NCI-H446 treated with DMSO at 0.1 percent for 48 hours (cell line): Measurements from ENCODE around the gene PIK3CB.
"Not testable (repeated sequence)": the region's sequence is repeated elsewhere in the genome, so short reads cannot be mapped to it uniquely, and the experiment has no call there.

Experiments
- DNase-seq: peaks from one replicate; lab custom pipeline; 2025; lab: John Stamatoyannopoulos, UW

The PIK3CB gene

DNA sequence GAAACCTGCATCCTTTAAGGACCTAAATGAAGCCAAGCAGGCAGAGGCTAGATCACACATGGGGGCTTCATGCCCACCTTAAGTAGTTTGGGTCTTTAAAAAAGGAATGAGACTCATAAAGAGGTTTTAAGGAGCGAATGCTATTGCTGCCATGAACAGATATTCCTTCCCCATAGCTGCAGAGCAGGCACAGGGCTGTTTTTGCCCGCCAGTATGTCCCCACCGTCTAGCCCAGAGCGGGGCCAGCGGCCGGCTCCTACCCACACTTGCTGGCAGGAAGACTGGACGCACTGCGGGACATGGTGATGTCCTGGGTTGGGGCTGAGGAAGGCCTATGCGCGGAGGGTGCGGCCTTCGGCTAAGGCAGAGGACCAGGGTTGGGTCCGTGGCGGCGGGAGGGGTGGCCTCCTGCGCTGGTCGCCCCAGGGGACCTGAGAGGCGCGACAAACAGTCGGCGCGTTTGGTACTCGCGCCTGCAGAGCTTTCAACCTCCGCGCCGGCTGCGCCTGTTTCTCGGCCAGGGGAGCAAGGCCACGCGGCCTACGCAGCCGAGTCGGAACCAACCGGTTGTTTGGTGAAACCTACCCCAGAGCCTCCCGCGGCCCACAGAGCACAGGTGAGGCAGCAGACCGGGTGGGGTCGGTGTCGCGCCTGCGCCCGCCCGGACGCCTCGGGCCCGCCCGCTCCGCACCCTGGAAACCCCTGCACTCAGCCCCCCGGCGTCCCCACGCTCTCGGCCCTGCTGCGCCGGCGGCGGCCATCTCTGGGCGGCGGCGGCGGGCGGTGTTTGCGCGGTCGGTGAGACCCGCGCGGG lies 226.2 kb downstream of the PIK3CB start, which contains the start of gene FAIM:
Gene FAIM, plus strand, starts transcription at position 450 of the 814 bp plus-strand sequence. CDS start 10,956 bp downstream, outside the sequence.
- DNase-seq, result no peak

DNA sequence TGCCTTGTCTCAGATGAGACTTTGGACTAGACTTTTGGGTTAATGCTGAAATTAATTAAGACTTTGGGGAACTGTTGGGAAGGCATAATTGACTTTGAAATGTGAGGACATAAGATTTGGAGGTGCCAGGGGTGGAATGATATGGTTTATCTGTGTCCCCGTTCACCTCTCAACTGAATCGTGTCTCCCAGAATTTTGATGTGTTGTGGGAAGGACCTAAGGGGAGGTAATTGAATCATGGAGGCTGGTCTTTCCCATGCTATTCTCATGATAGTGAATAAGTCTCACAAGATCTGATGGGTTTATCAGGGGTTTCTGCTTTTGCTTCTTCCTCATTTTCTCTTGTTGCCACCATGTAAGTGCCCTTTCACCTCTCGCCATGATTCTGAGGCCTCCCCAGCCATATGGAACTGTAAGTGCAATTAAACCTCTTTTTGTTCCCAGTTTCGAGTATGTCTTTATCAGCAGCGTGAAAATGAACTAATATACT lies 230.6 kb downstream of the PIK3CB start:
- not testable (repeated sequence) for DNase-seq
